Coronary artery (tissue), 2 donors: Measurements from ENCODE around the gene XPNPEP1.

ENCODE experiments used
- DNase-seq: peaks from one replicate; pipeline ENCODE4 v3.0.0-alpha.2; 2017; ENCODE audit warnings: low spot score
- H3K27ac ChIP-seq, 2 donors: fragments of 200-600 bp; sonication (generic); one replicate each; pipeline ENCODE4 v1.5.1; 2016 to 2019
- H3K4me3 ChIP-seq: fragments of 200-600 bp; sonication (generic); 2 replicates; pipeline ENCODE4 v1.5.1; 2016; ENCODE audit warnings: mild to moderate bottlenecking, moderate library complexity
- CTCF ChIP-seq: fragments of 200-600 bp; sonication (generic); IDR thresholded peaks from one replicate; pipeline ENCODE4 v1.5.1; 2019; ENCODE audit warnings: antibody characterized with exemption

XPNPEP1 gene

GRCh38 chr10:109902992-109903947 is 20.0 kb downstream of the XPNPEP1 start:
- no peak for TF ChIP-seq CTCF
- DNase-seq: no peak
- Histone ChIP-seq H3K27ac (peak overlapping the region; percentile 49 to 55), H3K4me3 (no peak overlapping the region)

GRCh38 chr10:109899356-109900331 is 23.7 kb downstream of the XPNPEP1 start:
- Histone ChIP-seq H3K4me3 (peak overlapping the region; percentile 20), H3K27ac (peak overlapping the region; percentile 74 to 90)
- TF ChIP-seq CTCF: no peak
- DNase-seq: no peak

GRCh38 chr10:109898666-109899355 is 24.5 kb downstream of the XPNPEP1 start:
- peak overlapping the region; percentile 20 for H3K4me3 ChIP-seq
- DNase-seq: no peak
- H3K27ac ChIP-seq: peak overlapping the region; percentile 74 to 90
- TF ChIP-seq CTCF: no peak

- TF ChIP-seq CTCF: no peak
- H3K27ac ChIP-seq: peak overlapping the region; percentile 74 to 90
- DNase-seq: no peak
Measured at GRCh38 chr10:109898007-109898406, 25.3 kb downstream of the XPNPEP1 start.

GRCh38 chr10:109895848-109896247 is 27.5 kb downstream of the XPNPEP1 start:
- no peak for TF ChIP-seq CTCF
- DNase-seq: no peak
- peak overlapping the region; percentile 70 to 83 for H3K27ac ChIP-seq
- no peak overlapping the region for H3K4me3 ChIP-seq

More at GRCh38 chr10:109898007-109898406, 25.3 kb downstream of the XPNPEP1 start:
- H3K4me3 ChIP-seq: no peak overlapping the region

- no peak for TF ChIP-seq CTCF
- H3K4me3 ChIP-seq: peak overlapping the region; percentile 8
- H3K27ac ChIP-seq: peak overlapping the region; percentile 70 to 83
- peak; percentile 91 for DNase-seq
Measured at GRCh38 chr10:109895095-109895818, 28.1 kb downstream of the XPNPEP1 start.
